ENCODE data around the gene RHPN2.
"Not testable (repeated sequence)": the region's sequence is repeated elsewhere in the genome, so short reads cannot be mapped to it uniquely, and the experiment has no call there.

RHPN2 gene

GRCh38 chr19:33071887-33072286 lies 7.2 kb upstream of the RHPN2 start:
- in situ Hi-C loops (cut with MboI; ENCODE audit: low sequenced_read_pairs) = no loop called here

- in situ Hi-C loops (cut with MboI; ENCODE audit: low sequenced_read_pairs) = no loop called here
Measured at GRCh38 chr19:33067121-33067520, 2.4 kb upstream of the RHPN2 start.

GRCh38 chr19:33066543-33066942 lies 1.9 kb upstream of the RHPN2 start:
- in situ Hi-C loops (cut with MboI; ENCODE audit: low sequenced_read_pairs) = no loop called here

- in situ Hi-C loops (cut with MboI; ENCODE audit: low sequenced_read_pairs) = no loop called here
Measured at GRCh38 chr19:33064458-33064791, 263 bp downstream of the RHPN2 start.

GRCh38 chr19:33063753-33064457 lies 783 bp downstream of the RHPN2 start:
- in situ Hi-C loops (cut with MboI; ENCODE audit: low sequenced_read_pairs) = no loop called here

GRCh38 chr19:33063356-33063752 lies 1.3 kb downstream of the RHPN2 start:
- in situ Hi-C loops (cut with MboI; ENCODE audit: low sequenced_read_pairs) = no loop called here

- in situ Hi-C loops (cut with MboI; ENCODE audit: low sequenced_read_pairs) = no loop called here
Measured at GRCh38 chr19:33062902-33063301, 1.8 kb downstream of the RHPN2 start.

- in situ Hi-C loops (cut with MboI; ENCODE audit: low sequenced_read_pairs) = no loop called here
Measured at GRCh38 chr19:33060586-33060985, 4.1 kb downstream of the RHPN2 start.

- in situ Hi-C loops (cut with MboI; ENCODE audit: low sequenced_read_pairs) = no loop called here
Measured at GRCh38 chr19:33055718-33056117, 9.0 kb downstream of the RHPN2 start.

- in situ Hi-C loops (cut with MboI; ENCODE audit: low sequenced_read_pairs) = no loop called here
Measured at GRCh38 chr19:33054623-33055022, 10.1 kb downstream of the RHPN2 start.

GRCh38 chr19:33052352-33052972 lies 12.2 kb downstream of the RHPN2 start:
- in situ Hi-C loops (cut with MboI; ENCODE audit: low sequenced_read_pairs) = no loop called here

- in situ Hi-C loops (cut with MboI; ENCODE audit: low sequenced_read_pairs) = no loop called here
Measured at GRCh38 chr19:33050110-33050509, 14.6 kb downstream of the RHPN2 start.

- in situ Hi-C loops (cut with MboI; ENCODE audit: low sequenced_read_pairs) = no loop called here
Measured at GRCh38 chr19:33048806-33049676, 15.6 kb downstream of the RHPN2 start.

- in situ Hi-C loops (cut with MboI; ENCODE audit: low sequenced_read_pairs) = no loop called here
Measured at GRCh38 chr19:33047422-33047821, 17.3 kb downstream of the RHPN2 start.

- in situ Hi-C loops (cut with MboI; ENCODE audit: low sequenced_read_pairs) = not testable (repeated sequence)
Measured at GRCh38 chr19:33041828-33042160, 22.9 kb downstream of the RHPN2 start.

GRCh38 chr19:33040994-33041827 lies 23.5 kb downstream of the RHPN2 start:
- in situ Hi-C loops (cut with MboI; ENCODE audit: low sequenced_read_pairs) = no loop called here

GRCh38 chr19:33039815-33040214 lies 24.9 kb downstream of the RHPN2 start:
- in situ Hi-C loops (cut with MboI; ENCODE audit: low sequenced_read_pairs) = no loop called here

GRCh38 chr19:33039108-33039599 lies 25.5 kb downstream of the RHPN2 start:
- in situ Hi-C loops (cut with MboI; ENCODE audit: low sequenced_read_pairs) = no loop called here

GRCh38 chr19:33037168-33038025 lies 27.3 kb downstream of the RHPN2 start:
- in situ Hi-C loops (cut with MboI; ENCODE audit: low sequenced_read_pairs) = not testable (repeated sequence)
